ENCODE data around the gene CREB5. TPM values are rescaled to one million over a fixed set of nuclear protein-coding genes. Genes with fewer than 3 reads are reported as not detected.

The CREB5 gene
- total RNA-seq, 2 donors from 2014 or later, result 0.81 to 1.8 TPM

- Mint-ChIP-seq H3K4me1 (no peaks in the 10 kb centered on the region), H3K27ac (no peak overlapping the region), H3K36me3 (ENCODE audit: low read depth) (no peaks in the 10 kb centered on the region), H3K4me3 (no peak overlapping the region), H3K27me3 (peaks cover 12% of the 10 kb centered on the region)
- peaks cover 3% of the 10 kb centered on the region for H3K9me3 ChIP-seq (ENCODE audit: control insufficient read depth, low read length, poor library complexity, severe bottlenecking)
- DNase-seq, result no peak
- ATAC-seq, result no peak
Observed at GRCh38 chr7:28503396-28503795, 91.1 kb downstream of the CREB5 start.

DNA sequence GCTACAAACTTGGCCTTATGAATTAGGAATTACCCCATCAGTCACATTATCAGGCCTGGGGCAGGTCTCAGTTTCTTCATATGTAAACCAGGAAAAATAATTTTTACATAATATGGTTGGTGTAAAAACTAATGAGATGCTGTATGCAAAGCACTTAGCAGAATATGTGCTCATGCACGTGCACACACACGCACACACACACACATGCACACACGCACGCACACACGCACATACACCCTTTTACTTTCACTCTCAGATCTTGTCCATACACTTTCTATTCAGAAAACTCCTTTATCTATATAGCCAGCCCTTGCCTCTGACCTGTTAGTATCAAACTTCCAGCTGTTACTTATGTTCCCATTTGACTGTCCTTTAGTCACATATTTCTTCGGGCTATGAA, 92.7 kb downstream of the CREB5 start:
- Mint-ChIP-seq H3K4me3 (no peak overlapping the region), H3K27me3 (peaks cover 2% of the 10 kb centered on the region), H3K4me1 (no peaks in the 10 kb centered on the region), H3K36me3 (ENCODE audit: low read depth) (no peaks in the 10 kb centered on the region), H3K27ac (no peak overlapping the region)
- H3K9me3 ChIP-seq (ENCODE audit: control insufficient read depth, low read length, poor library complexity, severe bottlenecking), result no peaks in the 10 kb centered on the region
- ATAC-seq (no peak), DNase-seq (no peak)

DNA sequence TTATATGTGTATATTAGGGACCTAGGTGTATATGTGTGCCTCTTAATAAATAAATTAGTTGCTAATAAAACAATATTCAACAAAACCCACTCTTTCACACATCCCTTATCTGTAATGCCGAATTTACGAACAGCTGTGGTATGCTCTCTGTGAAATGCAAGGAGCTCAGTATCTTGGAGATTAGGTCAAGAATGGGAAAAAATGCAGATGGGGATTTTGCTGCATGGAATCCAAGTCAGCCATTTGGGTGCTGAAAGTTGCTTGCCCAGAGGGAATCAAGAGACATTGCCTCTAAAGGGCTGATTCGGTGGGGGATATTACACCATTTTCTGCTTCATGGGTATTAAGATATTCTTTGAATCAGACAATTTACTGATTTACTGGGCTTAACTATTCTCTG, 93.5 kb downstream of the CREB5 start:
- ATAC-seq (no peak), DNase-seq (no peak)
- H3K4me1 Mint-ChIP-seq, result no peaks in the 10 kb centered on the region
- no peak overlapping the region for H3K27ac Mint-ChIP-seq
- H3K4me3 Mint-ChIP-seq, result no peak overlapping the region
- H3K36me3 Mint-ChIP-seq (ENCODE audit: low read depth), result no peaks in the 10 kb centered on the region
- H3K9me3 ChIP-seq (ENCODE audit: control insufficient read depth, low read length, poor library complexity, severe bottlenecking), result no peaks in the 10 kb centered on the region
- H3K27me3 Mint-ChIP-seq, result peaks cover 6% of the 10 kb centered on the region

GRCh38 chr7:28507525-28508282, 95.4 kb downstream of the CREB5 start:
- H3K9me3 ChIP-seq (ENCODE audit: control insufficient read depth, low read length, poor library complexity, severe bottlenecking), result no peaks in the 10 kb centered on the region
- ATAC-seq, result no peak
- H3K27me3 Mint-ChIP-seq, result peaks cover 6% of the 10 kb centered on the region
- DNase-seq, result no peak
- H3K4me3 Mint-ChIP-seq, result no peak overlapping the region
- H3K4me1 Mint-ChIP-seq, result no peaks in the 10 kb centered on the region
- no peak overlapping the region for H3K27ac Mint-ChIP-seq
- H3K36me3 Mint-ChIP-seq (ENCODE audit: low read depth), result no peaks in the 10 kb centered on the region

DNA sequence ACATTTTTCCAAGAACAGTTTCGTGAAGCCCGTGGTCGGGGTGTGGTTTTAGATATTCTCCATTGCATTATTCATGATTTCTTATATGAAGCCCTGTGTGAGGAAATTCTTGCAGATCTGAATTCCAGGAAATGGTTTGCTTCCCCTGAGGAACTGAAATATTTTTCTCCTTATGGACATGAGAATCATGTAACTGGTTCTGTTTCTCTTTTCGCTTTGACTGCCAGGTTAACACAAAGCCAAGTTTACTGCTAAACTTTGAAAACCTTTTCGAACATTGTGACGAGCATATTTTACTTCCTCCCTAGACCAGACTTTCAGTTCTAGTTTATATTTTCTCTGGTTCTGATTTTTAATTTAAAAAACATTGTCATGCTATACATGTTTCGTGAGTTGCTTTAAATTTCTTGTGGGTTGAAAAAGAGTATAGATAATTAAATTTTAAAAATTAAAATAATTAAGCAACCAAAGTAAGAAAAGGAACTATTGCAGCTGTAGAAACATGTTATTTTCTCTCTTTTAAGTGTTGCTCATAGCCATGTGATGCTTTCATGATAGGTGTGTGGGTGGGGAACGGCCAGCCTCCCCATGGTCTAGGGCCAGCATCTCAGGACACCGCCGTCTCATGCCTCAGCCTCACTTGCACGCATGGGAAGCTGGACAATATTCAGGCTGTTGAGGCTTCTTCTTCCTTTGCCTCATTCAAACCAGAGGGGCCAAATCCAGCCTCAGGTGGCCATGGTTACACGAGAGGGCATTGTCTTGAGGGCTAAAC, 97.1 kb downstream of the CREB5 start:
- H3K9me3 ChIP-seq (ENCODE audit: control insufficient read depth, low read length, poor library complexity, severe bottlenecking), result no peaks in the 10 kb centered on the region
- Mint-ChIP-seq H3K4me1 (no peaks in the 10 kb centered on the region), H3K27me3 (peaks cover 14% of the 10 kb centered on the region), H3K27ac (no peak overlapping the region), H3K4me3 (no peak overlapping the region), H3K36me3 (ENCODE audit: low read depth) (no peaks in the 10 kb centered on the region)
- DNase-seq (no peak), ATAC-seq (no peak)

DNA sequence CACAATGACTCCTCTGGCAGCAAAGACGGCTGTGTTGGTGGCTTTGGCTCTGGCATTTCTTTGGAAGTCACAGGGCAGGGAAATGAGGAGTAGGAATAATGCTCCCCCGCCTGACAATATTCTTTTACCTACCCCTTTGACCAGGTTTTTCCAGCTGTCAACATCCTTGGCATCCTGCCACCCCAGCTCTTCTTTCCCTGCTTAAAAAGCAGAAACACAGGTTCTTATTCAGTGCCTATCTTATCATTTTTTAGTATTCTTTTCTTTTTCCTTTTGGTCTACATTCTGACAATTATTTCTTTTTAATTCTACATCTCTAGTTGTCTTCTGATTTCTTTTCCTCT, 97.7 kb downstream of the CREB5 start:
- no peak overlapping the region for H3K4me3 Mint-ChIP-seq
- no peak overlapping the region for H3K27ac Mint-ChIP-seq
- no peaks in the 10 kb centered on the region for H3K36me3 Mint-ChIP-seq (ENCODE audit: low read depth)
- H3K4me1 Mint-ChIP-seq, result no peaks in the 10 kb centered on the region
- no peak for DNase-seq
- peaks cover 14% of the 10 kb centered on the region for H3K27me3 Mint-ChIP-seq
- no peak for ATAC-seq
- no peaks in the 10 kb centered on the region for H3K9me3 ChIP-seq (ENCODE audit: control insufficient read depth, low read length, poor library complexity, severe bottlenecking)

DNA sequence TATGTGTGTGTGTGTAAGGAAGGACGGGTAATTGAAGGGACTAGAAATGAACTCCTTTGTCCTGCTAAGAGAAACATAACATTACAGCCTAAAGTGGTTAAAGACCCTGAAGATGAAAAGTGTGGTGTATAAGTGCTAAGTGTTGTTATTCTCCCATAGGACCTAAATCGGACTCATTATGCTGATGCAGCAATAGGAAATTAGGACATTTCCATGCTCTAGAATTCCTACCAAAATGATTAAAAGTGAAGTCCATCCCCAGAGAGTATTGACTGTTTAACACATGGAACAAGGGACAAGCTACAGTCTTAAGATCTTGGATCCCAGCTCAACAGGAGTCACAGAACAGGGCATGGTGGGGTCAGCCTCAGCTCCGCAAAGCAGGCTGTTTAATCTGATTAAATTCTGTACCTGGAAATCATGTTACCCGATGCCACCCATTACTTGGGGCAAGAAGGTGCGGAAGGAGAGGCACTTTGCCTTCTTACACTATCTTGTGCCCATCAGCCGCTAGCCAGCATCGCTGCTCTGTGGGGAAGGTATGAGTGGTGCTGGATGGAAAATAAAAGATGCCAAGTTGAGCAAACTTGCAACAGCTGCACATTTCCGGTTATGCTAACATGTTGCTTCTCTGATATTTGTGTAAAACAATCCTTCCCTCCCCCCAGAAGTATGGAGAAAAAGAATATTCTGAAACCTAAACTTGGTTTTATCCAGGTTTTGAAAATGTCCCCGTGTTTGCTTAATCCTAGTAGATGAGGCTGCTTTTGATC, 100.5 kb downstream of the CREB5 start:
- peaks cover 17% of the 10 kb centered on the region for H3K27me3 Mint-ChIP-seq
- ATAC-seq (no peak), DNase-seq (no peak)
- H3K36me3 Mint-ChIP-seq (ENCODE audit: low read depth), result no peaks in the 10 kb centered on the region
- H3K9me3 ChIP-seq (ENCODE audit: control insufficient read depth, low read length, poor library complexity, severe bottlenecking), result no peaks in the 10 kb centered on the region
- H3K4me1 Mint-ChIP-seq, result no peaks in the 10 kb centered on the region
- H3K27ac Mint-ChIP-seq, result no peak overlapping the region
- H3K4me3 Mint-ChIP-seq, result no peak overlapping the region

GRCh38 chr7:28516390-28517172, 104.3 kb downstream of the CREB5 start:
- peaks cover 17% of the 10 kb centered on the region for H3K27me3 Mint-ChIP-seq
- H3K36me3 Mint-ChIP-seq (ENCODE audit: low read depth), result no peaks in the 10 kb centered on the region
- H3K4me1 Mint-ChIP-seq, result peaks cover 2% of the 10 kb centered on the region

GRCh38 chr7:28517206-28517605, 104.9 kb downstream of the CREB5 start:
- H3K27ac Mint-ChIP-seq, result no peak overlapping the region
- peaks cover 2% of the 10 kb centered on the region for H3K4me1 Mint-ChIP-seq
- DNase-seq, result no peak
- no peaks in the 10 kb centered on the region for H3K36me3 Mint-ChIP-seq (ENCODE audit: low read depth)
- peaks cover 17% of the 10 kb centered on the region for H3K27me3 Mint-ChIP-seq
- ATAC-seq, result no peak
- no peak overlapping the region for H3K4me3 Mint-ChIP-seq
- no peaks in the 10 kb centered on the region for H3K9me3 ChIP-seq (ENCODE audit: control insufficient read depth, low read length, poor library complexity, severe bottlenecking)

More at GRCh38 chr7:28516390-28517172, 104.3 kb downstream of the CREB5 start:
- no peak for ATAC-seq
- Mint-ChIP-seq H3K27ac (no peak overlapping the region), H3K4me3 (no peak overlapping the region)
- no peak for DNase-seq
- H3K9me3 ChIP-seq (ENCODE audit: control insufficient read depth, low read length, poor library complexity, severe bottlenecking), result no peaks in the 10 kb centered on the region

GRCh38 chr7:28517606-28518005, 105.3 kb downstream of the CREB5 start:
- Mint-ChIP-seq H3K4me1 (peaks cover 2% of the 10 kb centered on the region), H3K27ac (no peak overlapping the region), H3K27me3 (peaks cover 17% of the 10 kb centered on the region), H3K4me3 (no peak overlapping the region), H3K36me3 (ENCODE audit: low read depth) (no peaks in the 10 kb centered on the region)
- no peak for DNase-seq
- no peaks in the 10 kb centered on the region for H3K9me3 ChIP-seq (ENCODE audit: control insufficient read depth, low read length, poor library complexity, severe bottlenecking)
- ATAC-seq, result no peak

- Mint-ChIP-seq H3K4me3 (no peak overlapping the region), H3K27ac (no peak overlapping the region), H3K4me1 (peaks cover 2% of the 10 kb centered on the region), H3K27me3 (peaks cover 9% of the 10 kb centered on the region), H3K36me3 (ENCODE audit: low read depth) (no peaks in the 10 kb centered on the region)
- no peaks in the 10 kb centered on the region for H3K9me3 ChIP-seq (ENCODE audit: control insufficient read depth, low read length, poor library complexity, severe bottlenecking)
- DNase-seq (no peak), ATAC-seq (no peak)
Observed at GRCh38 chr7:28520074-28521015, 108.0 kb downstream of the CREB5 start.

- H3K27ac Mint-ChIP-seq, result no peak overlapping the region
- peaks cover 2% of the 10 kb centered on the region for H3K4me1 Mint-ChIP-seq
- H3K27me3 Mint-ChIP-seq, result no peaks in the 10 kb centered on the region
- H3K9me3 ChIP-seq (ENCODE audit: control insufficient read depth, low read length, poor library complexity, severe bottlenecking), result no peaks in the 10 kb centered on the region
- no peak for ATAC-seq
- H3K4me3 Mint-ChIP-seq, result no peak overlapping the region
- no peaks in the 10 kb centered on the region for H3K36me3 Mint-ChIP-seq (ENCODE audit: low read depth)
- DNase-seq, result no peak
Observed at GRCh38 chr7:28524978-28525377, 112.7 kb downstream of the CREB5 start.
